Spleen (tissue), 11 donors: ENCODE data around the gene ACER3. TPM values are rescaled to one million over a fixed set of nuclear protein-coding genes. Genes with fewer than 3 reads are reported as not detected.

ENCODE experiments used
- DNase-seq: peaks from one replicate; pipeline ENCODE4 v3.0.0-alpha.2; 2020
- H3K27ac ChIP-seq, 8 donors: fragments of 200-600 bp; sonication (generic) in 7 of 8; 1 replicate in 4 of 8; 2 replicates in 4 of 8; pipeline versions ENCODE4 v1.5.0 to v1.8.0; 2016 to 2021; ENCODE audit warnings: inconsistent platforms in 4 of 8, mild to moderate bottlenecking in 4 of 8, moderate library complexity in 1 of 8
- H3K27me3 ChIP-seq, 7 donors: fragments of 200-600 bp; sonication (generic) in 6 of 7; replicated peaks in 1 of 7; 1 replicate in 4 of 7; 2 replicates in 3 of 7; pipeline versions ENCODE4 v1.5.0 to v1.8.0; 2016 to 2021; ENCODE audit warnings: inconsistent platforms in 3 of 7, mild to moderate bottlenecking in 1 of 7
- H3K36me3 ChIP-seq, 6 donors: fragments of 200-600 bp; sonication (generic) in 5 of 6; 1 replicate in 4 of 6; 2 replicates in 2 of 6; pipeline versions ENCODE4 v1.5.0 to v1.8.0; 2016 to 2021; ENCODE audit warnings: inconsistent platforms in 2 of 6
- H3K4me1 ChIP-seq, 6 donors: fragments of 200-600 bp; sonication (generic) in 5 of 6; 1 replicate in 3 of 6; 2 replicates in 3 of 6; pipeline versions ENCODE4 v1.5.0 to v1.8.0; 2016 to 2021; ENCODE audit warnings: inconsistent platforms in 3 of 6
- H3K4me3 ChIP-seq, 8 donors: fragments of 200-600 bp; sonication (generic) in 7 of 8; 1 replicate in 4 of 8; 2 replicates in 4 of 8; pipeline versions ENCODE4 v1.5.0 to v1.8.0; 2016 to 2021; ENCODE audit warnings: inconsistent platforms in 4 of 8, mild to moderate bottlenecking in 4 of 8, moderate library complexity in 2 of 8
- H3K9me3 ChIP-seq, 8 donors: fragments of 200-600 bp; sonication (generic) in 7 of 8; 1 replicate in 4 of 8; 2 replicates in 4 of 8; pipeline versions ENCODE4 v1.5.0 to v1.8.0; 2016 to 2021; ENCODE audit warnings: inconsistent platforms in 4 of 8
- POLR2A ChIP-seq, 3 donors: fragments of 450-650 bp; IDR thresholded peaks; one replicate each; pipeline ENCODE4 v1.5.1; 2017; ENCODE audit warnings: antibody characterized with exemption in 3 of 3, mild to moderate bottlenecking in 1 of 3
- POLR2AphosphoS5 ChIP-seq, 3 donors: sonication (generic); formaldehyde crosslinking; IDR thresholded peaks; one replicate each; pipeline ENCODE4 v1.5.1; 2017; ENCODE audit warnings: antibody characterized with exemption in 3 of 3
- WGBS, 5 donors: extraction: QIAGEN DNeasy Blood & Tissue Kit in 3 of 5; methylation state at CpG; one replicate each; pipeline versions ENCODE4 v1.1.5 to v1.1.7; 2013 to 2018; 5-methylcytosine and 5-hydroxymethylcytosine counted together
- intact Hi-C: fragments of 100-400 bp; cut with DNase I; formaldehyde crosslinking; loops from one replicate; pipeline ENCODE4 v1.15.0; 2023; ENCODE audit warnings: low total_unique reads
- polyA plus RNA-seq, 3 donors: library from polyadenylated mRNA; stranded (reverse); fragments of 200-250 nt; gene quantifications; one replicate each; pipeline ENCODE4 v1.2.1, GENCODE V29; 2013
- total RNA-seq, 7 donors: library from RNA; depleted of rRNA in 3 of 7; stranded (reverse); fragments of >200 nt in 3 of 7; fragmentation: NEBNext Ultra II Directional in 4 of 7; extraction: Animal tissue kit (Norgen Biotek cat#: 25700) in 4 of 7; gene quantifications; one replicate each; pipeline versions ENCODE4 v1.1.0 to v1.2.1, GENCODE V29; 2016 to 2021
- TF ChIP-seq, protein P1 (sequence below), 11 experiments: fragments of 200-600 bp in 7 of 11; fragments of 450-650 bp in 4 of 11; sonication (generic) in 4 of 11; IDR thresholded peaks in 8 of 11; conservative IDR thresholded peaks in 3 of 11; 1 replicate in 7 of 11; 2 replicates in 4 of 11; pipeline versions ENCODE4 v1.4.0 to v1.8.0; 2016 to 2021; ENCODE audit warnings: antibody characterized with exemption in 11 of 11, inconsistent platforms in 4 of 11, mild to moderate bottlenecking in 1 of 11
- donor health status: healthy with polysubstance abuse.
- donor health status: DM: no; HTN: no; CAD: no; lungs with moderate emphysema.
- donor health status: DM: no; HTN: no; CAD: no.
- donor health status: Bipolar disorder and iron deficiency.
- donor health status: healthy.
- donor health status: DM: no; HTN: no; CAD: no.
- donor health status: DM: yes; HTN: yes; CAD: no.

The ACER3 gene
- total and polyA plus RNA-seq, 10 donors, result 2.9 to 52.2 (median 32.1) TPM

DNA sequence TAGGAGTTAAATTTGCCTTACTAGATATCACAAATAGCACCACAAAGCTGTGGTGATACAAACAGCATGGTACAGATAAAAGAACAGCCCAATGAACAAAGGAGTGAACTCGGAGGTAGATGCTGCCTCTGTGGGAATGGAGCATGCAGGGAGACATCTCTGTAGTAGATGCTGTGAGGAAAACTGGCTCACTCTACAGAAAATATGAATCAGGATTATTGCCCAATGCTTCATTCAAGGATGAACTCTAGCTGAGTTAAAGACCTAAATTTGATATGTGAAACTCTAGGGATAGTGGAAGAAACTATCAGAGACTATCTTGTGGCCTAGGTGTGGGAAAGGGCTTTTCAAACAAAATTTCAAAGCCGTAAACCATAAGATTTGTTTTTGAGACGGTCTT, 190.8 kb downstream of the ACER3 start:
- H3K27ac ChIP-seq, result no peak overlapping the region
- H3K27me3 ChIP-seq, result no peaks in the 10 kb centered on the region
- peaks cover 2 to 11% (median 8%) of the 10 kb centered on the region in 6 donors for H3K4me1 ChIP-seq
- H3K36me3 ChIP-seq, result no peaks in the 10 kb centered on the region
- intact Hi-C loops, result loop anchor here (10.0 kb wide), 1 partner anchor 133 kb away; no protein-coding TSS in a partner anchor
- no peak for TF ChIP-seq POLR2A (IDR thresholded peaks at IDR 0.05)
- TF ChIP-seq, protein P1, sequence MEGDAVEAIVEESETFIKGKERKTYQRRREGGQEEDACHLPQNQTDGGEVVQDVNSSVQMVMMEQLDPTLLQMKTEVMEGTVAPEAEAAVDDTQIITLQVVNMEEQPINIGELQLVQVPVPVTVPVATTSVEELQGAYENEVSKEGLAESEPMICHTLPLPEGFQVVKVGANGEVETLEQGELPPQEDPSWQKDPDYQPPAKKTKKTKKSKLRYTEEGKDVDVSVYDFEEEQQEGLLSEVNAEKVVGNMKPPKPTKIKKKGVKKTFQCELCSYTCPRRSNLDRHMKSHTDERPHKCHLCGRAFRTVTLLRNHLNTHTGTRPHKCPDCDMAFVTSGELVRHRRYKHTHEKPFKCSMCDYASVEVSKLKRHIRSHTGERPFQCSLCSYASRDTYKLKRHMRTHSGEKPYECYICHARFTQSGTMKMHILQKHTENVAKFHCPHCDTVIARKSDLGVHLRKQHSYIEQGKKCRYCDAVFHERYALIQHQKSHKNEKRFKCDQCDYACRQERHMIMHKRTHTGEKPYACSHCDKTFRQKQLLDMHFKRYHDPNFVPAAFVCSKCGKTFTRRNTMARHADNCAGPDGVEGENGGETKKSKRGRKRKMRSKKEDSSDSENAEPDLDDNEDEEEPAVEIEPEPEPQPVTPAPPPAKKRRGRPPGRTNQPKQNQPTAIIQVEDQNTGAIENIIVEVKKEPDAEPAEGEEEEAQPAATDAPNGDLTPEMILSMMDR (IDR thresholded peaks at IDR 0.05 in 8 of 11, conservative IDR thresholded peaks at IDR 0.05 in 3 of 11), result no peak
- TF ChIP-seq POLR2AphosphoS5 (IDR thresholded peaks at IDR 0.05), result no peak
- H3K9me3 ChIP-seq, result peaks cover 0 to 11% (median 7%) of the 10 kb centered on the region in 8 donors
- no peak for DNase-seq
- 79 to 93% (median 86%) methylated on average over 3 of the region's 3 CpGs for WGBS, 5 donors
- H3K4me3 ChIP-seq, result no peak overlapping the region

- H3K4me1 ChIP-seq, result peaks cover 0 to under 1% (median under 1%) of the 10 kb centered on the region in 6 donors
- H3K9me3 ChIP-seq, result peaks cover 0 to 21% (median 15%) of the 10 kb centered on the region in 8 donors
- H3K4me3 ChIP-seq, result no peak overlapping the region
- WGBS, 5 donors, result 80 to 86% (median 83%) methylated on average over 7 of the region's 7 CpGs
- intact Hi-C loops, result loop anchor here (10.0 kb wide), 1 partner anchor 132 kb away; no protein-coding TSS in a partner anchor
- H3K27ac ChIP-seq, result no peak overlapping the region
- no peaks in the 10 kb centered on the region for H3K36me3 ChIP-seq
- no peaks in the 10 kb centered on the region for H3K27me3 ChIP-seq
- TF ChIP-seq, protein P1 (IDR thresholded peaks at IDR 0.05 in 8 of 11, conservative IDR thresholded peaks at IDR 0.05 in 3 of 11), result no peak
- no peak for TF ChIP-seq POLR2AphosphoS5 (IDR thresholded peaks at IDR 0.05)
- TF ChIP-seq POLR2A (IDR thresholded peaks at IDR 0.05), result no peak
- DNase-seq, result no peak
Observed at GRCh38 chr11:77052518-77052917, 191.8 kb downstream of the ACER3 start.

DNA sequence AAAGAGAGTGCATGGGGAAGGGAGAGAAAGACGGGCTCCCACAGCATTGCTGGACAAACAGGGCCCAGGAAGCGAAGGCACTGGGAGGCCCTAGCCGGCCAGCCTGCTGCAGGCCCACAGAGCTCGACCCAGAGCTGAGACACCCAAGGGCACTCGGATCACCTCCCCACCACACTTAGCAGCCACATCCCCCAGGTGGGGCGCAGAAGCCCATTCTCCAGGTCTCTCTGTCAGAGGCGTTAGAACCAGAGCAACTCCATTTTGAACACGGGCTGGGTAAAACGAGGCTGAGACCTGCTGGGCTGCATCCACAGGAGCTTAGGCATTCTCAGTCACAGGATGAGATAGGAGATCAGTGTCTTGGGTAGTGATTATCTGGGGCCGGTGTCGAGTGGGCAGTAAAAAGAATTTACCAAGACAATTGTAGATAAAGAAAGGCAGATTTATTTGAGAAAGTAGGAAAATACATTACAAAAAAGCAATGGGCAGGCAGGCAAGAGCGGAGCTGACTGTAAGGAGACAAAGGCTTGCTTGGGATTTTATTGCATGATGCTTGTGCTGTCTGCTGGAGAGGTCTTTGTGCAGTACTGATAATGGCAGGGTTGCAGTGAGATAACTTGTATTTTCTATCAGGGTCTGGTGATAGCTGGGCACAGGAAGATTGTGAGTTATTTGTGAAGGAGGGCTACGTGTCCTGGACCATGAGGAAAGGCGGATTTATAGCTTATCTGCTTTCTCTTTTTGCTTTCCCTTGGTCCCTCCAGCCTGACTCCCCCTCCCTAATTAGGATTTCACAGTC, 192.7 kb downstream of the ACER3 start:
- intact Hi-C loops, result loop anchor here (10.0 kb wide), 1 partner anchor 131 kb away; no protein-coding TSS in a partner anchor
- TF ChIP-seq, protein P1 (IDR thresholded peaks at IDR 0.05 in 8 of 11, conservative IDR thresholded peaks at IDR 0.05 in 3 of 11), result no peak
- no peak for TF ChIP-seq POLR2A (IDR thresholded peaks at IDR 0.05)
- TF ChIP-seq POLR2AphosphoS5 (IDR thresholded peaks at IDR 0.05), result no peak
- 86 to 93% (median 87%) methylated on average over 14 of the region's 14 CpGs for WGBS, 5 donors

GRCh38 chr11:77054084-77054483, 193.4 kb downstream of the ACER3 start:
- 44 to 76% (median 60%) methylated on average over 1 of the region's 1 CpG for WGBS, 5 donors
- intact Hi-C loops, result loop anchor here (10.0 kb wide), 1 partner anchor 131 kb away; no protein-coding TSS in a partner anchor
- Histone ChIP-seq H3K36me3 (no peaks in the 10 kb centered on the region), H3K4me3 (no peak overlapping the region), H3K9me3 (peaks cover 0 to 21% (median 15%) of the 10 kb centered on the region in 8 donors), H3K27ac (no peak overlapping the region), H3K27me3 (no peaks in the 10 kb centered on the region), H3K4me1 (no peaks in the 10 kb centered on the region)
- TF ChIP-seq POLR2AphosphoS5 (IDR thresholded peaks at IDR 0.05), result no peak
- TF ChIP-seq POLR2A (IDR thresholded peaks at IDR 0.05), result no peak
- TF ChIP-seq, protein P1 (IDR thresholded peaks at IDR 0.05 in 8 of 11, conservative IDR thresholded peaks at IDR 0.05 in 3 of 11), result no peak
- DNase-seq, result no peak

More for the DNA sequence above, 192.7 kb downstream of the ACER3 start:
- Histone ChIP-seq H3K4me3 (no peak overlapping the region), H3K4me1 (no peaks in the 10 kb centered on the region), H3K9me3 (peaks cover 0 to 21% (median 15%) of the 10 kb centered on the region in 8 donors), H3K27ac (no peak overlapping the region), H3K27me3 (no peaks in the 10 kb centered on the region), H3K36me3 (no peaks in the 10 kb centered on the region)
- no peak for DNase-seq
